ENCODE results near the gene VARS2.
A peak's percentile ranks its signal among the peaks of the same experiment; 100 is the strongest.

VARS2 gene

DNA sequence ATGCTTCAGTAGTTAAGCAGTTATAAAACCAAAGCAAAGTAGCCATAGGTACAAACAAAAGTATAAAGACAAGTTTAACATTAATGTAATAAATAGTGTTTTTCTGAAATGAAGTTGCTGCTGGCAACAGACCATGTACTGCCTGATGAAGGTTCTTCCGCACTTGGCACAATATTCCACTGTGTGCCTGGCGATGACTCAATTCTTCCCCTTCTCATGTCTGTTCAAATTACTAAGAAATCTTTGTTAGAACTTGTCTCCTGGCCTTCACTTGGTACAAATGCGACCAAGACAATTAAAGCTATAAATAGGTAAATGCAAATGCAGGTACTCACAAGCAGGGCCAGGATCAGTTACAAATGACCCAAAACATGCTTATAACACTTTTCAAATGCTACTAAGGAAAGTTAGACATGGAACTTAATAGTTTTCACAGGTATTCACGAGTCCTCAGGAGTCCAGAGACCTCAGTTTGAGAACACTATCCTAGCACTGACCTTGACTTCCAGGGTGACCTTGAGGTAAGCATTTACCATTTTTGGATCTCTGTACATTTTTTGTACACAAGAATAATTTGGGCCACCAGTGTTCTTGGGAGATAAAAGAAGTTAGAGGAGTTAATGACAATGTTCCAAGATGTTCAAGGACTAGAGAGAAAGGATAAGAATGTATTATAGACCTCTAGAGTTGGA lies 37.9 kb upstream of the VARS2 start (continued):
- TF ChIP-seq ZNF2 (tag by site-specific recombination; IDR thresholded peaks at IDR 0.05): no peak

DNA sequence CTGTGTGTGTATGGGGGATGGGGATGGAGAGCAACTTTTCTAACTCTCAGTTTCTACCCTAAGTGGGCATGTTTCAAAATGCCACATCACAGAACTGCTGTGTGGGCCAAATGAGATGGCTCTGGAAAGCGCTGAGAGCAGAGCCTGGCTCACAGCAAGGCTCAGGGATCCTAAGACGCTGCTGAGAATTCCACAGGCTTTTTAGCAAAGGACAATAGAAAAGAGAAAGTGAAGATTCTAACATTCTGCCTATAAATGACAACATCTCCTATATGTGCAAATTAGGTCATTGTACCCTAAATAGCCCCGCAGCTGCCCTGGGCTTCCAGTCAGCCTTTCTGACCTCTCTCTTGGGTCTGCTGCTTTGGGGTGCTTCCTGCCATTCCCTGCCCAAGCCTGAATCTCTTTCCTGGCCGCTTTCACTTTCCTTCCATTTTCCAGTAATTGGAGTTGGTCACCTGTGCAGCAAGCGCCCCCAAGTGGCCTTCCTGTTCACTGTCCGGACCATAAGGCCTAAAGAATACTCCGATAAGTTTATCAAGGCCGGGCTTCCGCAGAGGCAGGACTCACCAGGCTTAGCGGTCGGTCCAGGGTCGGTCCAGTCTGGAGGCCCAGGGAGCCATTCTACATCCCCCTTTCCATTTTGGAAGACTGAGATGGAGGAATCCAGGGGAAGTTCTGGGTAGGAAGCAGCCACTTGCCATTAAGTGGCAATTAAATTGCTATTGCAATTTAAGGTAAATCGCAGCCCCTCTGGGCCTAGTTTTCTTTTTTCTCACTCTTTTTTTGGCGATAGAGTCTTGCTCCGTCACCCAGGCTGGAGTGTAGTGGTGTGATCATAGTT lies 36.4 kb upstream of the VARS2 start:
- H3K36me3 ChIP-seq (ENCODE audit: control insufficient read depth in 2 of 2, insufficient read depth in 1 of 2, low read length in 2 of 2): no peaks in the 10 kb centered on the region
- no peak overlapping the region; the same call in 1 of the 2 replicates for H3K27ac ChIP-seq (ENCODE audit: extremely low read depth, low read depth, low read length)
- H3K4me1 ChIP-seq (ENCODE audit: control insufficient read depth, insufficient read depth, low read length): no peaks in the 10 kb centered on the region; the same call in 1 of the 2 replicates
- peak overlapping the region; percentile 20 for H3K4me3 ChIP-seq (ENCODE audit: low read depth, low read length)
- ChIA-PET POLR2A (no interaction called here), CTCF (interaction anchor here (0.5 to 14.8 kb wide), 46 partner anchors 8 to 425 kb away, joined by 3 to 332 read pairs (median 4); partner anchors contain the start of genes GTF2H4 and VARS2)
- no peaks in the 10 kb centered on the region for H3K9me3 ChIP-seq (ENCODE audit: control insufficient read depth, insufficient read depth, low read depth, low read length)
- TF ChIP-seq, protein P1, sequence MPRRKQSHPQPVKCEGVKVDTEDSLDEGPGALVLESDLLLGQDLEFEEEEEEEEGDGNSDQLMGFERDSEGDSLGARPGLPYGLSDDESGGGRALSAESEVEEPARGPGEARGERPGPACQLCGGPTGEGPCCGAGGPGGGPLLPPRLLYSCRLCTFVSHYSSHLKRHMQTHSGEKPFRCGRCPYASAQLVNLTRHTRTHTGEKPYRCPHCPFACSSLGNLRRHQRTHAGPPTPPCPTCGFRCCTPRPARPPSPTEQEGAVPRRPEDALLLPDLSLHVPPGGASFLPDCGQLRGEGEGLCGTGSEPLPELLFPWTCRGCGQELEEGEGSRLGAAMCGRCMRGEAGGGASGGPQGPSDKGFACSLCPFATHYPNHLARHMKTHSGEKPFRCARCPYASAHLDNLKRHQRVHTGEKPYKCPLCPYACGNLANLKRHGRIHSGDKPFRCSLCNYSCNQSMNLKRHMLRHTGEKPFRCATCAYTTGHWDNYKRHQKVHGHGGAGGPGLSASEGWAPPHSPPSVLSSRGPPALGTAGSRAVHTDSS (tag by site-specific recombination; IDR thresholded peaks at IDR 0.05): no peak
- TF ChIP-seq, protein P2, sequence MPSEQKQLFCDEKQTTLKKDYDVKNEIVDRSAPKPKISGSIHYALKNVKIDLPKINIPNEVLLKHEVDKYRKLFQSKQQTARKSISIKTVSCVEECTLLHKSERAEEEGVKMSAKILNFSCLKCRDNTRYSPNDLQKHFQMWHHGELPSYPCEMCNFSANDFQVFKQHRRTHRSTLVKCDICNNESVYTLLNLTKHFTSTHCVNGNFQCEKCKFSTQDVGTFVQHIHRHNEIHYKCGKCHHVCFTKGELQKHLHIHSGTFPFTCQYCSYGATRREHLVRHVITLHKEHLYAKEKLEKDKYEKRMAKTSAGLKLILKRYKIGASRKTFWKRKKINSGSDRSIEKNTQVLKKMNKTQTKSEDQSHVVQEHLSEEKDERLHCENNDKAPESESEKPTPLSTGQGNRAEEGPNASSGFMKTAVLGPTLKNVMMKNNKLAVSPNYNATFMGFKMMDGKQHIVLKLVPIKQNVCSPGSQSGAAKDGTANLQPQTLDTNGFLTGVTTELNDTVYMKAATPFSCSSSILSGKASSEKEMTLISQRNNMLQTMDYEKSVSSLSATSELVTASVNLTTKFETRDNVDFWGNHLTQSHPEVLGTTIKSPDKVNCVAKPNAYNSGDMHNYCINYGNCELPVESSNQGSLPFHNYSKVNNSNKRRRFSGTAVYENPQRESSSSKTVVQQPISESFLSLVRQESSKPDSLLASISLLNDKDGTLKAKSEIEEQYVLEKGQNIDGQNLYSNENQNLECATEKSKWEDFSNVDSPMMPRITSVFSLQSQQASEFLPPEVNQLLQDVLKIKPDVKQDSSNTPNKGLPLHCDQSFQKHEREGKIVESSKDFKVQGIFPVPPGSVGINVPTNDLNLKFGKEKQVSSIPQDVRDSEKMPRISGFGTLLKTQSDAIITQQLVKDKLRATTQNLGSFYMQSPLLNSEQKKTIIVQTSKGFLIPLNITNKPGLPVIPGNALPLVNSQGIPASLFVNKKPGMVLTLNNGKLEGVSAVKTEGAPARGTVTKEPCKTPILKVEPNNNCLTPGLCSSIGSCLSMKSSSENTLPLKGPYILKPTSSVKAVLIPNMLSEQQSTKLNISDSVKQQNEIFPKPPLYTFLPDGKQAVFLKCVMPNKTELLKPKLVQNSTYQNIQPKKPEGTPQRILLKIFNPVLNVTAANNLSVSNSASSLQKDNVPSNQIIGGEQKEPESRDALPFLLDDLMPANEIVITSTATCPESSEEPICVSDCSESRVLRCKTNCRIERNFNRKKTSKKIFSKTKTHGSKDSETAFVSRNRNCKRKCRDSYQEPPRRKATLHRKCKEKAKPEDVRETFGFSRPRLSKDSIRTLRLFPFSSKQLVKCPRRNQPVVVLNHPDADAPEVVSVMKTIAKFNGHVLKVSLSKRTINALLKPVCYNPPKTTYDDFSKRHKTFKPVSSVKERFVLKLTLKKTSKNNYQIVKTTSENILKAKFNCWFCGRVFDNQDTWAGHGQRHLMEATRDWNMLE (tag by site-specific recombination; conservative IDR thresholded peaks at IDR 0.05; ENCODE audit: low read depth): no peak
- TF ChIP-seq ZNF366 (tag by site-specific recombination; conservative IDR thresholded peaks at IDR 0.05) (peak; percentile 89), ZNF391 (tag by site-specific recombination; IDR thresholded peaks at IDR 0.05; ENCODE audit: borderline replicate concordance, low read depth) (no peak), SP3 (tag by site-specific recombination; IDR thresholded peaks at IDR 0.05) (0 out of 2 replicates have a peak, but pooled peaks have one; percentile 16), SCRT2 (tag by site-specific recombination; IDR thresholded peaks at IDR 0.05) (0 out of 2 replicates have a peak, but pooled peaks have one; percentile 15), ZBTB17 (tag by site-specific recombination; IDR thresholded peaks at IDR 0.05) (peak; percentile 80), KLF8 (tag by site-specific recombination; IDR thresholded peaks at IDR 0.05) (0 out of 2 replicates have a peak, but pooled peaks have one; percentile 26), ZNF354C (tag by site-specific recombination; IDR thresholded peaks at IDR 0.05; ENCODE audit: borderline replicate concordance, low read depth) (no peak), ZNF214 (tag by site-specific recombination; IDR thresholded peaks at IDR 0.05; ENCODE audit: borderline replicate concordance) (no peak), ZEB2 (tag by site-specific recombination; IDR thresholded peaks at IDR 0.05) (peak; percentile 64), IKZF3 (tag by site-specific recombination; IDR thresholded peaks at IDR 0.05) (peak; percentile 98)
- TF ChIP-seq, protein P3, sequence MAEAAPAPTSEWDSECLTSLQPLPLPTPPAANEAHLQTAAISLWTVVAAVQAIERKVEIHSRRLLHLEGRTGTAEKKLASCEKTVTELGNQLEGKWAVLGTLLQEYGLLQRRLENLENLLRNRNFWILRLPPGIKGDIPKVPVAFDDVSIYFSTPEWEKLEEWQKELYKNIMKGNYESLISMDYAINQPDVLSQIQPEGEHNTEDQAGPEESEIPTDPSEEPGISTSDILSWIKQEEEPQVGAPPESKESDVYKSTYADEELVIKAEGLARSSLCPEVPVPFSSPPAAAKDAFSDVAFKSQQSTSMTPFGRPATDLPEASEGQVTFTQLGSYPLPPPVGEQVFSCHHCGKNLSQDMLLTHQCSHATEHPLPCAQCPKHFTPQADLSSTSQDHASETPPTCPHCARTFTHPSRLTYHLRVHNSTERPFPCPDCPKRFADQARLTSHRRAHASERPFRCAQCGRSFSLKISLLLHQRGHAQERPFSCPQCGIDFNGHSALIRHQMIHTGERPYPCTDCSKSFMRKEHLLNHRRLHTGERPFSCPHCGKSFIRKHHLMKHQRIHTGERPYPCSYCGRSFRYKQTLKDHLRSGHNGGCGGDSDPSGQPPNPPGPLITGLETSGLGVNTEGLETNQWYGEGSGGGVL (tag by site-specific recombination; IDR thresholded peaks at IDR 0.05): no peak
- TF ChIP-seq, protein P4, sequence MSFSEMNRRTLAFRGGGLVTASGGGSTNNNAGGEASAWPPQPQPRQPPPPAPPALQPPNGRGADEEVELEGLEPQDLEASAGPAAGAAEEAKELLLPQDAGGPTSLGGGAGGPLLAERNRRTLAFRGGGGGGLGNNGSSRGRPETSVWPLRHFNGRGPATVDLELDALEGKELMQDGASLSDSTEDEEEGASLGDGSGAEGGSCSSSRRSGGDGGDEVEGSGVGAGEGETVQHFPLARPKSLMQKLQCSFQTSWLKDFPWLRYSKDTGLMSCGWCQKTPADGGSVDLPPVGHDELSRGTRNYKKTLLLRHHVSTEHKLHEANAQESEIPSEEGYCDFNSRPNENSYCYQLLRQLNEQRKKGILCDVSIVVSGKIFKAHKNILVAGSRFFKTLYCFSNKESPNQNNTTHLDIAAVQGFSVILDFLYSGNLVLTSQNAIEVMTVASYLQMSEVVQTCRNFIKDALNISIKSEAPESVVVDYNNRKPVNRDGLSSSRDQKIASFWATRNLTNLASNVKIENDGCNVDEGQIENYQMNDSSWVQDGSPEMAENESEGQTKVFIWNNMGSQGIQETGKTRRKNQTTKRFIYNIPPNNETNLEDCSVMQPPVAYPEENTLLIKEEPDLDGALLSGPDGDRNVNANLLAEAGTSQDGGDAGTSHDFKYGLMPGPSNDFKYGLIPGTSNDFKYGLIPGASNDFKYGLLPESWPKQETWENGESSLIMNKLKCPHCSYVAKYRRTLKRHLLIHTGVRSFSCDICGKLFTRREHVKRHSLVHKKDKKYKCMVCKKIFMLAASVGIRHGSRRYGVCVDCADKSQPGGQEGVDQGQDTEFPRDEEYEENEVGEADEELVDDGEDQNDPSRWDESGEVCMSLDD (tag by site-specific recombination; IDR thresholded peaks at IDR 0.05): no peak
- TF ChIP-seq, protein P5, sequence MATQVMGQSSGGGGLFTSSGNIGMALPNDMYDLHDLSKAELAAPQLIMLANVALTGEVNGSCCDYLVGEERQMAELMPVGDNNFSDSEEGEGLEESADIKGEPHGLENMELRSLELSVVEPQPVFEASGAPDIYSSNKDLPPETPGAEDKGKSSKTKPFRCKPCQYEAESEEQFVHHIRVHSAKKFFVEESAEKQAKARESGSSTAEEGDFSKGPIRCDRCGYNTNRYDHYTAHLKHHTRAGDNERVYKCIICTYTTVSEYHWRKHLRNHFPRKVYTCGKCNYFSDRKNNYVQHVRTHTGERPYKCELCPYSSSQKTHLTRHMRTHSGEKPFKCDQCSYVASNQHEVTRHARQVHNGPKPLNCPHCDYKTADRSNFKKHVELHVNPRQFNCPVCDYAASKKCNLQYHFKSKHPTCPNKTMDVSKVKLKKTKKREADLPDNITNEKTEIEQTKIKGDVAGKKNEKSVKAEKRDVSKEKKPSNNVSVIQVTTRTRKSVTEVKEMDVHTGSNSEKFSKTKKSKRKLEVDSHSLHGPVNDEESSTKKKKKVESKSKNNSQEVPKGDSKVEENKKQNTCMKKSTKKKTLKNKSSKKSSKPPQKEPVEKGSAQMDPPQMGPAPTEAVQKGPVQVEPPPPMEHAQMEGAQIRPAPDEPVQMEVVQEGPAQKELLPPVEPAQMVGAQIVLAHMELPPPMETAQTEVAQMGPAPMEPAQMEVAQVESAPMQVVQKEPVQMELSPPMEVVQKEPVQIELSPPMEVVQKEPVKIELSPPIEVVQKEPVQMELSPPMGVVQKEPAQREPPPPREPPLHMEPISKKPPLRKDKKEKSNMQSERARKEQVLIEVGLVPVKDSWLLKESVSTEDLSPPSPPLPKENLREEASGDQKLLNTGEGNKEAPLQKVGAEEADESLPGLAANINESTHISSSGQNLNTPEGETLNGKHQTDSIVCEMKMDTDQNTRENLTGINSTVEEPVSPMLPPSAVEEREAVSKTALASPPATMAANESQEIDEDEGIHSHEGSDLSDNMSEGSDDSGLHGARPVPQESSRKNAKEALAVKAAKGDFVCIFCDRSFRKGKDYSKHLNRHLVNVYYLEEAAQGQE (tag by site-specific recombination; IDR thresholded peaks at IDR 0.05): no peak
